ENCODE data around the gene TEX35. TPM values are rescaled to one million over a fixed set of nuclear protein-coding genes. Genes with fewer than 3 reads are reported as not detected.
"Not testable (repeated sequence)": the region's sequence is repeated elsewhere in the genome, so short reads cannot be mapped to it uniquely, and the experiment has no call there.

The TEX35 gene
- total RNA-seq, 2 experiments from 2014 or later, result not detected

GRCh38 chr1:178551940-178552339, 39.0 kb downstream of the TEX35 start:
- Mint-ChIP-seq H3K27me3 (ENCODE audit: low read depth) (no peaks in the 10 kb centered on the region), H3K9me3 (ENCODE audit: insufficient read depth) (peaks cover 18% of the 10 kb centered on the region), H3K36me3 (ENCODE audit: low read depth) (no peaks in the 10 kb centered on the region), H3K4me1 (ENCODE audit: low read depth) (no peaks in the 10 kb centered on the region), H3K27ac (no peak overlapping the region), H3K4me3 (no peak overlapping the region)
- CTCF ChIA-PET, result no interaction called here
- DNase-seq, result no peak
- POLR2A ChIA-PET, result no interaction called here
- no peak for ATAC-seq

- POLR2A ChIA-PET, result no interaction called here
Observed at GRCh38 chr1:178552856-178553255, 39.9 kb downstream of the TEX35 start.

GRCh38 chr1:178554351-178554750, 41.4 kb downstream of the TEX35 start:
- DNase-seq, result not testable (repeated sequence)

More at GRCh38 chr1:178552856-178553255, 39.9 kb downstream of the TEX35 start:
- DNase-seq (no peak), ATAC-seq (no peak)
- Mint-ChIP-seq H3K27ac (no peak overlapping the region), H3K36me3 (ENCODE audit: low read depth) (no peaks in the 10 kb centered on the region), H3K4me3 (no peak overlapping the region), H3K9me3 (ENCODE audit: insufficient read depth) (peaks cover 18% of the 10 kb centered on the region), H3K27me3 (ENCODE audit: low read depth) (no peaks in the 10 kb centered on the region), H3K4me1 (ENCODE audit: low read depth) (no peaks in the 10 kb centered on the region)
- CTCF ChIA-PET, result no interaction called here

GRCh38 chr1:178555613-178556012, 42.7 kb downstream of the TEX35 start:
- H3K4me3 Mint-ChIP-seq; H3K4me1 Mint-ChIP-seq (ENCODE audit: low read depth); H3K27me3 Mint-ChIP-seq (ENCODE audit: low read depth); DNase-seq; ATAC-seq; H3K27ac Mint-ChIP-seq; H3K36me3 Mint-ChIP-seq (ENCODE audit: low read depth); POLR2A ChIA-PET: not testable (repeated sequence)
- CTCF ChIA-PET, result interaction anchor here (1.5 kb wide), 1 partner anchor 15 kb away, joined by 3 read pairs; no protein-coding TSS in a partner anchor
- peaks cover 18% of the 10 kb centered on the region for H3K9me3 Mint-ChIP-seq (ENCODE audit: insufficient read depth)

More at GRCh38 chr1:178554351-178554750, 41.4 kb downstream of the TEX35 start:
- H3K36me3 Mint-ChIP-seq (ENCODE audit: low read depth); ATAC-seq; H3K4me3 Mint-ChIP-seq; POLR2A ChIA-PET; H3K27ac Mint-ChIP-seq; H3K4me1 Mint-ChIP-seq (ENCODE audit: low read depth); H3K27me3 Mint-ChIP-seq (ENCODE audit: low read depth): not testable (repeated sequence)
- CTCF ChIA-PET, result interaction anchor here (1.5 kb wide), 1 partner anchor 14 kb away, joined by 3 read pairs; no protein-coding TSS in a partner anchor
- H3K9me3 Mint-ChIP-seq (ENCODE audit: insufficient read depth), result peaks cover 18% of the 10 kb centered on the region

GRCh38 chr1:178558816-178559215, 45.9 kb downstream of the TEX35 start:
- H3K27me3 Mint-ChIP-seq (ENCODE audit: low read depth); H3K4me3 Mint-ChIP-seq; H3K36me3 Mint-ChIP-seq (ENCODE audit: low read depth); DNase-seq; ATAC-seq; H3K27ac Mint-ChIP-seq; CTCF ChIA-PET; POLR2A ChIA-PET; H3K4me1 Mint-ChIP-seq (ENCODE audit: low read depth): not testable (repeated sequence)
- peaks cover 15% of the 10 kb centered on the region for H3K9me3 Mint-ChIP-seq (ENCODE audit: insufficient read depth)

- H3K27ac Mint-ChIP-seq, result no peak overlapping the region
- POLR2A ChIA-PET, result no interaction called here
- H3K9me3 Mint-ChIP-seq (ENCODE audit: insufficient read depth), result no peaks in the 10 kb centered on the region
- H3K36me3 Mint-ChIP-seq (ENCODE audit: low read depth), result no peaks in the 10 kb centered on the region
- CTCF ChIA-PET, result no interaction called here
- H3K27me3 Mint-ChIP-seq (ENCODE audit: low read depth), result no peaks in the 10 kb centered on the region
- no peaks in the 10 kb centered on the region for H3K4me1 Mint-ChIP-seq (ENCODE audit: low read depth)
- DNase-seq, result no peak
- no peak for ATAC-seq
- H3K4me3 Mint-ChIP-seq, result no peak overlapping the region
Observed at GRCh38 chr1:178560871-178561376, 48.0 kb downstream of the TEX35 start.

- H3K9me3 Mint-ChIP-seq (ENCODE audit: insufficient read depth), result no peaks in the 10 kb centered on the region
- no peaks in the 10 kb centered on the region for H3K27me3 Mint-ChIP-seq (ENCODE audit: low read depth)
- CTCF ChIA-PET, result no interaction called here
- DNase-seq (no peak), ATAC-seq (no peak)
- H3K4me1 Mint-ChIP-seq (ENCODE audit: low read depth), result no peaks in the 10 kb centered on the region
- no peak overlapping the region for H3K4me3 Mint-ChIP-seq
- no peaks in the 10 kb centered on the region for H3K36me3 Mint-ChIP-seq (ENCODE audit: low read depth)
- no peak overlapping the region for H3K27ac Mint-ChIP-seq
- POLR2A ChIA-PET, result no interaction called here
Observed at GRCh38 chr1:178563099-178563820, 50.4 kb downstream of the TEX35 start.

- Mint-ChIP-seq H3K27me3 (ENCODE audit: low read depth) (no peaks in the 10 kb centered on the region), H3K27ac (no peak overlapping the region), H3K4me1 (ENCODE audit: low read depth) (no peaks in the 10 kb centered on the region), H3K9me3 (ENCODE audit: insufficient read depth) (no peaks in the 10 kb centered on the region), H3K4me3 (no peak overlapping the region), H3K36me3 (ENCODE audit: low read depth) (no peaks in the 10 kb centered on the region)
- POLR2A ChIA-PET, result interaction anchor here (0.6 kb wide), 1 partner anchor 823 kb away, joined by 3 read pairs; no protein-coding TSS in a partner anchor
- CTCF ChIA-PET, result interaction anchor here (0.8 to 1.0 kb wide), 2 partner anchors 22 to 62 kb away, joined by 3 to 5 read pairs; no protein-coding TSS in a partner anchor
- no peak for ATAC-seq
- DNase-seq, result no peak
Observed at GRCh38 chr1:178564086-178564782, 51.3 kb downstream of the TEX35 start.

- DNase-seq (no peak), ATAC-seq (no peak)
- Mint-ChIP-seq H3K4me3 (no peak overlapping the region), H3K9me3 (ENCODE audit: insufficient read depth) (no peaks in the 10 kb centered on the region), H3K27me3 (ENCODE audit: low read depth) (no peaks in the 10 kb centered on the region), H3K36me3 (ENCODE audit: low read depth) (no peaks in the 10 kb centered on the region), H3K27ac (no peak overlapping the region), H3K4me1 (ENCODE audit: low read depth) (no peaks in the 10 kb centered on the region)
- ChIA-PET CTCF (interaction anchor here (0.8 to 1.0 kb wide), 2 partner anchors 23 to 63 kb away, joined by 3 to 5 read pairs; no protein-coding TSS in a partner anchor), POLR2A (interaction anchor here (0.6 kb wide), 1 partner anchor 823 kb away, joined by 3 read pairs; no protein-coding TSS in a partner anchor)
Observed at GRCh38 chr1:178564783-178565180, 51.9 kb downstream of the TEX35 start.

- H3K27ac Mint-ChIP-seq, result no peak overlapping the region
- ChIA-PET POLR2A (no interaction called here), CTCF (no interaction called here)
- no peaks in the 10 kb centered on the region for H3K9me3 Mint-ChIP-seq (ENCODE audit: insufficient read depth)
- no peak for DNase-seq
- H3K4me1 Mint-ChIP-seq (ENCODE audit: low read depth), result no peaks in the 10 kb centered on the region
- no peaks in the 10 kb centered on the region for H3K36me3 Mint-ChIP-seq (ENCODE audit: low read depth)
- H3K4me3 Mint-ChIP-seq, result no peak overlapping the region
- H3K27me3 Mint-ChIP-seq (ENCODE audit: low read depth), result no peaks in the 10 kb centered on the region
- ATAC-seq, result no peak
Observed at GRCh38 chr1:178565586-178565985, 52.7 kb downstream of the TEX35 start.

- ATAC-seq (no peak), DNase-seq (no peak)
- H3K27ac Mint-ChIP-seq, result no peak overlapping the region
- H3K4me1 Mint-ChIP-seq (ENCODE audit: low read depth), result no peaks in the 10 kb centered on the region
- H3K27me3 Mint-ChIP-seq (ENCODE audit: low read depth), result no peaks in the 10 kb centered on the region
- H3K4me3 Mint-ChIP-seq, result no peak overlapping the region
- ChIA-PET POLR2A (no interaction called here), CTCF (no interaction called here)
- no peaks in the 10 kb centered on the region for H3K9me3 Mint-ChIP-seq (ENCODE audit: insufficient read depth)
- H3K36me3 Mint-ChIP-seq (ENCODE audit: low read depth), result no peaks in the 10 kb centered on the region
Observed at GRCh38 chr1:178566187-178566586, 53.3 kb downstream of the TEX35 start.

- CTCF ChIA-PET, result no interaction called here
- no peak for ATAC-seq
Observed at GRCh38 chr1:178571807-178572206, 58.9 kb downstream of the TEX35 start.

More at GRCh38 chr1:178571807-178572206, 58.9 kb downstream of the TEX35 start:
- H3K4me1 Mint-ChIP-seq (ENCODE audit: low read depth), result no peaks in the 10 kb centered on the region
- POLR2A ChIA-PET, result no interaction called here
- no peak overlapping the region for H3K4me3 Mint-ChIP-seq
- no peak overlapping the region for H3K27ac Mint-ChIP-seq
- peaks cover 5% of the 10 kb centered on the region for H3K27me3 Mint-ChIP-seq (ENCODE audit: low read depth)
- no peak for DNase-seq
- no peaks in the 10 kb centered on the region for H3K9me3 Mint-ChIP-seq (ENCODE audit: insufficient read depth)
- H3K36me3 Mint-ChIP-seq (ENCODE audit: low read depth), result no peaks in the 10 kb centered on the region
